GM12872 (cell line): ENCODE data around the gene HTR7.

ENCODE experiments used
- CTCF ChIP-seq: IDR thresholded peaks from 3 replicates; pipeline ENCODE4 v1.5.1; 2011; ENCODE audit warnings: low read depth, mild to moderate bottlenecking, low read length, moderate library complexity; ENCODE audit not compliant: insufficient read depth

The HTR7 gene

GRCh38 chr10:90817128-90817889 is 40.5 kb downstream of the HTR7 start:
- no peak for TF ChIP-seq CTCF

GRCh38 chr10:90816466-90816865 is 41.4 kb downstream of the HTR7 start:
- TF ChIP-seq CTCF: no peak

GRCh38 chr10:90813594-90814365 is 44.1 kb downstream of the HTR7 start:
- TF ChIP-seq CTCF: no peak

- no peak for TF ChIP-seq CTCF
Measured at GRCh38 chr10:90806677-90807076, 51.2 kb downstream of the HTR7 start.

- TF ChIP-seq CTCF: no peak
Measured at GRCh38 chr10:90805206-90805605, 52.6 kb downstream of the HTR7 start.

GRCh38 chr10:90804354-90804753 is 53.5 kb downstream of the HTR7 start:
- no peak for TF ChIP-seq CTCF

GRCh38 chr10:90801608-90802007 is 56.2 kb downstream of the HTR7 start:
- no peak for TF ChIP-seq CTCF
